Fibroblast of villous mesenchyme (primary cell): Measurements from ENCODE around the gene MEX3A. TPM values are rescaled to one million over a fixed set of nuclear protein-coding genes. Genes with fewer than 3 reads are reported as not detected.
A peak's percentile ranks its signal among the peaks of the same experiment; 100 is the strongest.

Experiments
- DNase-seq: peaks from one replicate; pipeline ENCODE4 v3.0.0-alpha.2; 2010; ENCODE audit warnings: low read depth
- H3K4me3 ChIP-seq: 2 replicates; pipeline ENCODE4 v1.5.1; 2011; ENCODE audit warnings: low read depth, mild to moderate bottlenecking, low read length
- total RNA-seq: library from RNA; depleted of rRNA; stranded (reverse); fragments of >200 nt; gene quantifications from 2 replicates; pipeline ENCODE4 v1.2.3, GENCODE V29; 2012
- TF ChIP-seq, protein P1 (sequence below): IDR thresholded peaks from 2 replicates; pipeline ENCODE4 v1.5.1; 2012; ENCODE audit warnings: low read depth, mild to moderate bottlenecking, low read length; ENCODE audit not compliant: insufficient read depth

MEX3A gene
- total RNA-seq, 1 donor, result 1.7 TPM

DNA sequence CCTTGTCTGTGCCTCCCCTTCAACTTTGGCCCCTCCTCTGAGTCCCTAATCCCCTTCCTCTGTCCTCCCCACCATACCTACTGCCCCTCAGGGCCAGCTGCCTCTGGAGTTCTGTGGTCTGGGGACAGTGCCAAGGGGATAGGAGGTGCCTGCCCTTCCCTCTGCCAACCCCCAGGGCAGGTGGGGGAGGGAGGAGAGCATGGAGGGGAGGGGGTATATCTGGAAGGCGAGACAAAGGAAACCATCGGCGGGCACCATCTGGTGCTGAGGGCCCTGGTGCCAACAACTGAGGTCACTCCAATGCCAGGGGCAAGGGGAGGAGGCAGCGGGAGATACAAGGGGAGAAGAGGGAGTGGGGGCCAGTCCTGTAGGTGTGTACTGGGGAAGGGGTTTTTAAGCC, 11.7 kb downstream of the MEX3A start:
- TF ChIP-seq, protein P1, sequence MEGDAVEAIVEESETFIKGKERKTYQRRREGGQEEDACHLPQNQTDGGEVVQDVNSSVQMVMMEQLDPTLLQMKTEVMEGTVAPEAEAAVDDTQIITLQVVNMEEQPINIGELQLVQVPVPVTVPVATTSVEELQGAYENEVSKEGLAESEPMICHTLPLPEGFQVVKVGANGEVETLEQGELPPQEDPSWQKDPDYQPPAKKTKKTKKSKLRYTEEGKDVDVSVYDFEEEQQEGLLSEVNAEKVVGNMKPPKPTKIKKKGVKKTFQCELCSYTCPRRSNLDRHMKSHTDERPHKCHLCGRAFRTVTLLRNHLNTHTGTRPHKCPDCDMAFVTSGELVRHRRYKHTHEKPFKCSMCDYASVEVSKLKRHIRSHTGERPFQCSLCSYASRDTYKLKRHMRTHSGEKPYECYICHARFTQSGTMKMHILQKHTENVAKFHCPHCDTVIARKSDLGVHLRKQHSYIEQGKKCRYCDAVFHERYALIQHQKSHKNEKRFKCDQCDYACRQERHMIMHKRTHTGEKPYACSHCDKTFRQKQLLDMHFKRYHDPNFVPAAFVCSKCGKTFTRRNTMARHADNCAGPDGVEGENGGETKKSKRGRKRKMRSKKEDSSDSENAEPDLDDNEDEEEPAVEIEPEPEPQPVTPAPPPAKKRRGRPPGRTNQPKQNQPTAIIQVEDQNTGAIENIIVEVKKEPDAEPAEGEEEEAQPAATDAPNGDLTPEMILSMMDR, result no peak
- DNase-seq, result no peak
- no peak overlapping the region for H3K4me3 ChIP-seq

DNA sequence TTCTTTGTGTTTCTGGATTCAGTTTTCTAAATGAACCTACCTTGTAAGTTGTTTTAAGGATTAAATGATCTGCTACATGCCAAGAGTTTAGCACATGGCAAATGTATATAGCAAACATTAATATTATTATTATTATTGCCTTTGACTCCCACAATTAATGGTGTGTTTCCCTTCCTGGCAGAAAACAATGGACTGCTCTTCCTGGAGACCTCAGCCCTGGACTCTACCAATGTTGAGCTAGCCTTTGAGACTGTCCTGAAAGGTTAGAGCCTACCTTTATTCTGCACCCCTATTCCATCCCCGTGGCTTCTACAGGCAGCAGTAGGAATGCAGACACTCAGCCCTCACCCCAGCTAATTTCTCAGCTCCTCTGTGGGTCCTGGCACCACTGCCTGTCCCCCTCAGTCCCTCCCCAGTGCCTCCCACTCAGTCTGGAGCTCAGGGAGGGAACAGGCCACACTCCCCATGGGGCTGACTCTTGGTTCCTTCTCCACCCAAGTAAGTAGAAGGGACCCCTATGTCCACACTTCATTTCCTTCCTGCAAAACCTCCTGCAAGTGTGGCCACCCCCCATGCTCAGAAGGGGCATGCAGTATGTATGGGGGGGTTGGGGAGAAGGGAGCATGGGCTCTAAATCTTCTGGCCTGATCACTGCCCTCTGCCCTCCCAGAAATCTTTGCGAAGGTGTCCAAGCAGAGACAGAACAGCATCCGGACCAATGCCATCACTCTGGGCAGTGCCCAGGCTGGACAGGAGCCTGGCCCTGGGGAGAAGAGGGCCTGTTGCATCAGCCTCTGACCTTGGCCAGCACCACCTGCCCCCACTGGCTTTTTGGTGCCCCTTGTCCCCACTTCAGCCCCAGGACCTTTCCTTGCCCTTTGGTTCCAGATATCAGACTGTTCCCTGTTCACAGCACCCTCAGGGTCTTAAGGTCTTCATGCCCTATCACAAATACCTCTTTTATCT, 12.5 kb downstream of the MEX3A start:
- TF ChIP-seq, protein P1, result no peak
- no peak for DNase-seq
- H3K4me3 ChIP-seq, result no peak overlapping the region

DNA sequence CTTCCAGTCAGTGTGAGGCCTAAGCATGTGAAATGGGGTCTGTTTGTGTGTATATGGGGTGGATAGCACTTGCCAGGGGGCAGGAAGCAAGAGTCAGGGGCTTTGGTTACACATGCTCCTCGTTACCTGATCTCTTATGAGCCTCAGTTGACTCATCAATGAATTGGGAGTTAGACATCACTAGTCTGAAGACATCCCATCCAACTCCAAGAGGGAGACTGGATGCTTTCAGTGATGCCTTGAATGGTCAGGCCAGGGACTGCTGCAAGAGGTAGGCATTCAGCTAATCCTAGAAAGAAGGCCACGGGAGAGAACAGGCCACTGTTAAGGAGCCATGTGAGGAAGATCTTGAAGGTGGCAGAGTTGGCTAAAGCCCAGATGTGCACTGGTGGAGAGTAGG, 15.0 kb downstream of the MEX3A start:
- H3K4me3 ChIP-seq, result no peak overlapping the region
- TF ChIP-seq, protein P1, result no peak
- DNase-seq, result no peak

DNA sequence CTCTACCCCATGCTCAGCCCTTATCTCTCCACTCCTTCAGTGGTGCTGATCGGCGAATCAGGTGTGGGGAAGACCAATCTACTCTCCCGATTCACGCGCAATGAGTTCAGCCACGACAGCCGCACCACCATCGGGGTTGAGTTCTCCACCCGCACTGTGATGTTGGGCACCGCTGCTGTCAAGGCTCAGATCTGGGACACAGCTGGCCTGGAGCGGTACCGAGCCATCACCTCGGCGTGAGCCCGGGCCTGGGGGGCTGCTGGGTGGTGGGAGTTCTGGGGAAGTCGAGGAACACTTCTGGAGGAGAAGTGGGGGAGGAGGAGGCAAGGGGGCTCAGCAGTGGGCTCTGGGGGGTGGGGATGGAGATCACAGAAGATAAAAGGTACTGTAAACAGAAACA, 16.4 kb downstream of the MEX3A start:
- TF ChIP-seq, protein P1, result no peak
- DNase-seq, result no peak
- H3K4me3 ChIP-seq, result no peak overlapping the region

DNA sequence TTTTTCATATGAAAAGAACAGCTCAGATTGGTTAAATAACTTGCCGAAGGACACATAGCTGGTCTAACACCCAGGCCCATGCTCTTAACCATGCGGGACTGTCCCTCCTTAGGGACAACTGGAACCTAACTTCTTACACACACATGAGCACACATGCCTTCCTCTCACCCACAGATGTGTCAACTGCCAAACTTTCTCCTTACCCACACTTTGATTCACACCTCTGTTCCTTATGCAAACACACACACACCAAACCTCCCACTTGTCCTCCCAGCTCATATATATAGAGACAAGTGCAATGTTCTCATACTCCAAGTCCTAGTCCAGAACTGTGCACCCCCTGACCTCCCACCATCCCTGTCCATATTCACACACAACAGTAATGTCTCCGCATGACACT, 17.1 kb downstream of the MEX3A start:
- TF ChIP-seq, protein P1, result no peak
- H3K4me3 ChIP-seq, result no peak overlapping the region
- no peak for DNase-seq

DNA sequence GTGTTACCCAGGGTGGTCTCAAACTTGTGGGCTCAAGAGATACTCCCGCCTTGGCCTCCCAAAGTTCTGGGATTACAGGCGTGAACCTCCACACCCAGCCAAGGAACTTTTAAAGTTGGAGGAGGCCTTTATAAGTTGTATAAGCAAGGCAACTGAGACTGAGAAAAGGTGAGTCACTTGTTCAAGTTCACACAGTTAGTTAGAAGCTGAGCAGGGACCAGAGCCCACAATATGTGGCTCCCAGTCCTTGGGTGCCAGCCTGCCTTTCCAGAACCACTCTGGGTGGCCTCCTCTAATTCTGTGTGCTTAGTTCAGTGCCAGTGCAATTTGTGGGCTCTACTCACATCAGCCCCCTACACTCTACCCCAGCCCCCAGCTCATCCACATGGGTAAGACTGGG, 17.6 kb downstream of the MEX3A start:
- no peak overlapping the region for H3K4me3 ChIP-seq
- TF ChIP-seq, protein P1, result no peak
- DNase-seq, result no peak

DNA sequence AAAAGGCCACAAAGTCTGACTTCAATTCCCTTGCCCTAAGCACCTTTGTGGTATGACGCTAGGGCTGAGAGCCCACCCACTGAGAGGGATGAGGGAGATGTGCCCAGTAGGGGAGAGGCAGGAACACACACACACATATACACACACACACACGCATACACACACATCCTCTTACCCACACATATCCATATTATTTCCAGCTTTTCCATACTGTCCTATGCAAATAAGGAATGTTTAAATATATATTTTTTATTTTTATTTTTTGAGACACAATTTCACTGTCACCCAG, 18.3 kb downstream of the MEX3A start:
- TF ChIP-seq, protein P1, result no peak
- H3K4me3 ChIP-seq, result no peak overlapping the region
- DNase-seq, result peak; percentile 89
